Limb (tissue), 2 donors: ENCODE measurements around the gene KSR2.

Source experiments
- DNase-seq, 2 donors: peaks; one replicate each; pipeline ENCODE4 v3.0.0-alpha.2; 2016; ENCODE audit errors: extremely low spot score in 2 of 2

The KSR2 gene

DNA sequence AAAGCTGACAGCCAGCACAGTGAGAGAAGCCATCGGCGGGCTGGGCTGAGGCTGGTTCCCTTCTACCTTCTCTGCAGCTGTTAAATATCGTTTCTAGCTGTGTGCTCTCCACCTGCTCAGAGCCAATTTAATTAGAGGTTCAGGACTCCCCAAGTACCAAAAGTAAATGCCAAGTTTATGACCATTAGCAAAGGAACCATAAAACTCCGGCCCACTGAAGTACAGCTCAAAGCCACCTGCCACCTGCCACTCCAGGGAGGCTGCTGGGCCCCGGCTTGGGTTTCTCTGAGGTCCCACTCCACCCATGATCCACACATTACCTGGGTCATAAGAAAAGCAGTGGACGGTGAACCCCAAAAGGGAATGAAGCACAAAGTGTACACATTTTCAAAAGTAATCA is 272.8 kb downstream of the KSR2 start:
- no peak for DNase-seq

DNA sequence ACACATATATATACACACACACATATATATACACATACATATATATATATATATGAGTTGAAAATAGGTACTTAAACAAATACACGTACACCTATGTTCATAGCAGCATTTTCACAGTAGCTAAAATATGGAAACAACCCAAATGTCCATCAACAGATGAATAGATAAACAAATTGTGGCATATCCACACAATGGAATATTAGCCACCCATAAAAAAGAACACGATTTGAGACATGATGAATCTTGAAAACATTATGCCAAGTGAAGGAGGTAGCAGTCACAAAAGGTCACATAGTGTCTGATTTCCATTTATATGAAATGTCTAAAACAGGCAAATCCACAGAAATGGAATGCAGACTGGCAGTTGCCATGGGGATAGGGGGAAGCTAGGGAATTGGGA is 276.3 kb downstream of the KSR2 start:
- DNase-seq = no peak

DNA sequence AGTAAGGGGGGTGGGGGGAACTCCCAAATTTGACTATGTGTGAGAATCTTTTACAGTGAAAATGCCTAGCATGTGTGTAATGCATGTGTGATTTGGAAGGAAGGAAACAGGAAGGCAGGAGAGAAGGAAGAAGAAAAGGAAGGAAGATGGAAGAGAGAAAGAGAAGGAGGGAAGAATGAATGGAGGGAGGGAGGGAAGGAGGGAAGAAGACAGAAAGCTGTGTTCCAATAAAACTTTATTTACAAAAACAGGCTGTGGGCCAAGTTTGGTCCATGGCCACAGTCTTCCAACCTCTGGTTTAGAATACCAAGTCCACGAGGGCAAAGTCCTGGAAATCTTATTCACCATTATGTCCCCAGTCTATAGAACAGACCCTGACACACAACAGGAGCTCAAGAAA is 278.9 kb downstream of the KSR2 start:
- no peak for DNase-seq

- DNase-seq = no peak
Observed at GRCh38 chr12:117688446-117688845, 280.3 kb downstream of the KSR2 start.

GRCh38 chr12:117686911-117687377 is 281.8 kb downstream of the KSR2 start:
- no peak for DNase-seq

DNA sequence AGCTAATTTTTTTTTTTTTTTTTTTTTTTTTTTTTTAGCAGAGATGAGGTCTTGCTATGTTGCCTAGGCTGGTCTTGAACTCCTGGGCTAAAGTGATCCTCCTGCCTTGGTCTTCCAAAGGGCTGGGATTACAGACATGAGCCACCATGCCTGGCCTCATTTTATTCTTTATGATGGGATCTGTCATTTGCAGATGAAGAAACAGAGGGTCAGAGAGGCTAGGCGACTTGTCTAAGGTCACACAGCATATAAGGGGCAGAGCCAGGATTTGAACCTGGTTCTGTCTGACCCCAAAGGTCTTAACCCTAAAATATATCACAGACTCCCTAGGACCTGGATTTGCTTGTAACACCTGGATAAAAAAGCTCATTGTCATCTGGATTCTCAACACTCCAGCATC is 282.6 kb downstream of the KSR2 start:
- no peak for DNase-seq

GRCh38 chr12:117685110-117685926 is 283.5 kb downstream of the KSR2 start:
- DNase-seq = peak in 1 of 2 donors; percentile 58

DNA sequence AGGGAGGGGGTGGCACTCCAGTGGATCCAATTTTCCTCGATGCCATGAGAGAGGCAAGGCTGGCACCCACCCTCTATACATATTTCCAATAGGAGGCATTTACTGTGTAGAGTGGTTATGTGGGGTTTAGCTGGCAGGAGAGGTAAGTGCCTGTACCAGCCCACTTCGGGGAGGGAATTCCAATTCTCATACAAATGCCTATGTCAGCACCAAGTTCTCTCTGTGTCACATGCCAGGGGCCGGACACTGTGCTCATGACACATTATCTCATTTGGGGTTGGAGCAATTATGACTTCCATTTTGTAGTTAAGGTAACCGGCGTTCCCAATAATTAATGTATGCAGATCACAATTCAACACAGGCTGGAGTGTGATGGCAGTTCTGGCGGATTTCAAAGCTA is 284.3 kb downstream of the KSR2 start:
- DNase-seq = no peak

DNA sequence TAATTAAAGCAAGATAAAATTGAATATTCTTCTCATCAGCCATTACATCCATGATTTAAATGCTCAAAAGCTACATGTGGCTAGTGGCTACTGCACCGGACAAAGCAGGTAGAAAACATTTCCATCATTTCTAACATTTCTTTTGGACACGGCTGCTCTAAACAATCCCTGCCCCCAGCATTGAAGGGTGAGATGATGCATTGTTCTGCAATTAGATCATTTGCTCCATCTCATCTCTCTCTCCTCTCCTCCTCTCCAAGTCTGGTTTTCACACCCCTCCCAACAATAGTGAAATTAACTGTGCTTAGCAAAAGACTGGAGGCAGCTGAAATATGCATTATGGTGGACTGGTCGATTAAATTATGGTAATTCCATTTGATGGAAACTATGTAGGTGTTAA is 288.5 kb downstream of the KSR2 start:
- DNase-seq = no peak

DNA sequence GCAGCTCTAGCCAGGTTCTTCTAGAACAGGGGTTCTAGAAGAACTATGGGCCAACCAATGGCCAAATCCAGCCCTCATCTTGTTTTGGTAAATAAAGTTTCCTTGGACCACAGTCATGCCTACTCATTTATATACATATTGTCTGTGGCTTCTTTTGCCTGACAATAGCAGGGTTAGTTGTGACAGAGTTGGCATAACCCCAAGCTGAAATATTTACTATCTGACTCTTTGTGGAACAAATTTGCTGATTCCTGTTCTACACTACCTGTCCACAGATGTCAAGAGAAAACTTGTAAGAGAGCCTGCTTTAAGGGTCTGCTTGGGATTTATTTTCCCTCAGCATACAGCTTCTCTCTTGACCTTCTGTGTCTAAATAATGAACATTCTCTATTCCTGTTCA is 289.0 kb downstream of the KSR2 start:
- DNase-seq = no peak

DNA sequence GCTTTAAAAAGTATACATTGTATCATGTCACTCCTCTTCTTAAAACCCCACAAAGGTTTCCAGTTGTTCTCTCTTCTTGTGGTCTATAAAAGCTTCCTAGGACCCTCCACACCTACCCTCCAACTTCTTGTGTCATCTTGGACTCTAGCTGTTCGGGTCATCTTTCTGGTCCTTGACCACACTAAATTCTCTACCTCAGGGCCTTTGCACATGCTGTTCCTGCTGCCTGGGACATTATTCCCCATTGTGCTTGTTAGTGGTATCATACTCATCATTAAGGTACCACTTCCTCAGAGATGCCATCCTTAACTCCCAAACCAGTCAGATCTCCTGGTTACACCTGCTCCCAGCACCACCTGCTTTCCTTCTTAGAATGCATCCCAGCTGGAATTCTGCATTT is 294.0 kb downstream of the KSR2 start:
- DNase-seq = no peak

DNA sequence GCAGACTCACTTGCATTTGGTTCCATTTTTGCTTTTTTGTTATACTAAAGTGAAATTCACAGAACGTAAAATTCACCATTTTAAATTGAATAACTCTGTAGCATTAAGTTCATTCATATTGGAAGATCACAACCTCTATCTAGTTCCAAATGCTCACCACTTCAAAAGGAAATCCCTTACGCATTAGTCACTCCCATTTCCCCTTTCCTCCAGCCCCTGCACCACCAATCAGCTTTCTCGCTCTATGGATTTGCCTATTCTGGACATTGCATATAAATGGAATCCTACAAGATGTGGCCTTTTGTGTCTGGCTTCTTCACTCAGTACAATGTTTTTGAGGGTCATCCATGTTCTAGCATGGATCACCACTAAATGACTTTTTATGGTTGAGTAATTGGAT is 294.5 kb downstream of the KSR2 start:
- no peak for DNase-seq

- DNase-seq = peak in 1 of 2 donors; percentile 48
Observed at GRCh38 chr12:117671734-117672133, 297.1 kb downstream of the KSR2 start.

- DNase-seq = no peak
Observed at GRCh38 chr12:117664169-117664568, 304.6 kb downstream of the KSR2 start.

DNA sequence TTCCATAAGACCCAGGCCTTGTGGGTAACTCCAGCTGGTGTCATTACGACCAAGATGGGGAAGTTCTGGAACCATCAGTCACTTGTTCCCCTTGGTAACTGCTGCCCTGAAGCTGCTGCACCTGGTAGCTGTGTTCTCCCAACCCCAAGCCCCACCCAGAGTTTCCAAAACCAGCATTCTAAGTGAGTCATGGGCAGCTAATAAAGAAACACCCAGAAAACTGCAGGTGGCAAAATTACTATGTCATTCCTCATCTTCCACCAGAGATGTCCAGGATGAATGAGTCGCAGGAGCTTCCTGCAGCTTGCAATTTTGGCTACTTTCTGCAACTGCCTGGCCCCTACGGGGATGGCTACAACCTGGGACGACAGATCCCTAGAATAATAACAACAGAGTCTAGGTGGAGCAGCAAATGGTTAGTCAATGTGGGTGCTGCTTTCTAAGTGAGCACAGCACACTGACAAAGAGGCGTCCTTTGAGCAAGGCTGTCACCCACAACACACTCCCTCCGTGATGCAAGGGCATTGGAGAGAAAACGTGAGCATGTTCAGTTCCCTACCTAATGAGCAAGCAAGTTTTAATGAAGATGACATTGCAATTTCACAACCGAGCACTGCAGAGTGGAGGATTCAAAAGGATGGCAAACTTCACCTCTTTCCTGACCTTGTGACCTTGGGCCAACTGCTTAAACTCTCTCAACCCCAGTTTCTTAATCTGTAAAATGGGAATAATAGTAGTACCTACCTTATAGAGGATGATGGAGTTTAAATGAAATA is 306.0 kb downstream of the KSR2 start:
- DNase-seq = no peak

GRCh38 chr12:117662220-117662619 is 306.6 kb downstream of the KSR2 start:
- no peak for DNase-seq

- DNase-seq = no peak
Observed at GRCh38 chr12:117661471-117661870, 307.3 kb downstream of the KSR2 start.

- no peak for DNase-seq
Observed at GRCh38 chr12:117660896-117661295, 307.9 kb downstream of the KSR2 start.

DNA sequence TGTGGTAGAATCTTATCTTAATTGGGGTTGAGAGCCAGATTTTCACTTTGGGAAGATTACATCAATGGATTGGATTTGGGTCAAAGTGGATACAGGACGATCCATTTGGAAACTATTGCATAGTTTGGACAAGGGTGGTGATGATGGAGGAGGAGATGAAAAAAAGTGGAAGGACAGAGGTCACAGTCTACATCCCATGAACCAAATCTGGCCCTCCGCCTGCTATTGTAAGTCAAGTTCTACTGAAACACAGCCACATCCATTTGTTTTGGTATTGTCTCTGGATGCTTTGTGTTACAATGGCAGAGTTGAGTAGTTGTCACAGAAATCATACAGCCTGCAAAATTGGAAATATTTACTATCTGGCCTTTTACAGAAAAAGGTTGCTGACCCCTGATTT is 310.6 kb downstream of the KSR2 start:
- no peak for DNase-seq

GRCh38 chr12:117649796-117650195 is 319.0 kb downstream of the KSR2 start:
- DNase-seq = no peak

- peak; percentile 1 to 53 for DNase-seq
Observed at GRCh38 chr12:117646520-117646919, 322.3 kb downstream of the KSR2 start.

- DNase-seq = no peak
Observed at GRCh38 chr12:117645473-117645872, 323.3 kb downstream of the KSR2 start.

DNA sequence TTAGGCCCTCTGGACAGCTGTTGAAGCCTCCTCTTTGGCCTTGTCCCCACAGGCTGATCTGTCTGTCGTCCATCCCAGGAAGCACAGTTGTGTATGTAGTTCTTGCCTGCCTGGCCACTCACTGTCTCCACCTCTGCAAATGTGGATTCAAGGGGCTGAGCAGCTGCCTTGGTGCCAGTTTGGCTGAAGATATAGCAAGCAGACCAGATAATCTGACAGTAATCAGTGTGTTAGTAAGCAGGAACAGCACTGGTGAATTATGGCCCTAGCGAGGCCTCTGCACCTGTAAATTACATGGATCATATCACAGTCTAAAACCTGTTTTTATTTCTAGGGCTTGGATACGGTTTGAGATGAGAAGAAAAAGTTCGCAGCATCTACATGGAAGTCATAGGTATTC is 324.8 kb downstream of the KSR2 start:
- no peak for DNase-seq
